GM21367 (cell line): Measurements from ENCODE around the gene SOD2.
"Not testable (repeated sequence)": the region's sequence is repeated elsewhere in the genome, so short reads cannot be mapped to it uniquely, and the experiment has no call there.

Experiments used
- ATAC-seq: cut with Tn5 transposase; IDR thresholded peaks from one replicate; pipeline ENCODE4 v1.9.1; 2021; ENCODE audit not compliant: unreplicated experiment

The SOD2 gene

DNA sequence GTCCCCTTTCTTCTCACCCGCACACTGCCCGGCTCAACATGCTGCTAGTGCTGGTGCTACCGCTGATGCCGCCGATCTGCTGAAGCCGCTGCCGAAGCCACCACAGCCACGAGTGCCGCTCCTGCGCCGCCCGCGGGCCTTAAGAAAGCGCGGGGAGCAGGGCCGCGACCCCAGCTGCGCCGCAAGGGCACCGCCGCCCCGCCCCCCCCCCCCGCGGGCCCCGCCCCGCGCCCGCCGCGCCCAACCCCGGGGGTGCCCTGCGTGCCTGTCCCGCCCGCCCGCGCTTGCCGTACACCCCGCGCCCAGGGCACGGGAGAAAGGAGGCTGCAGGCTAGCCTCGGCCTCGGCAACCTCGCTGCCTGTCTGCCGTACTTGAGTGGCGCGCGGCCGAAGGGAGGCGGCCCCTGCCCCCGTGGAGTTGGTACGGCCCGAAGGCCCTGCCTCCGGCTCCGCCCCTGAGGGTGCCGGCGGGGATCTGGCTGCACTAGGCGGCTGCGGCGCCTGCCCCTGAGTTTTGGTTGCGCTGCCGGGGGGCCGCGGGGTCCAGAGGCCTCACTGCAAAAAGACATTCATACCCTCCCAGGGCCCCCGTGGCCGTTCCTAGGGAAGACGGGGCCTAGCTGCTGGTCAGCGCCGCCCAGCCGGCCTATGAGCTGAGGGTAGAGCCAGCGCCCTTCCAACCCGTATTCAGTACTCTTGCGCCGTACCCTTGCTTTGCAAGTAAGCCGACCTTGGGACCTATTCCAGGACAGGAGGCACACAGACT is at the start of gene SOD2:
SOD2 (minus strand) TSS at position 114 of the 766 bp plus-strand sequence; CDS start at position 40, 74 bp downstream.
- ATAC-seq = peak; percentile 80

GRCh38 chr6:159742165-159742564 is 49.1 kb upstream of the SOD2 start:
- ATAC-seq = no peak

DNA sequence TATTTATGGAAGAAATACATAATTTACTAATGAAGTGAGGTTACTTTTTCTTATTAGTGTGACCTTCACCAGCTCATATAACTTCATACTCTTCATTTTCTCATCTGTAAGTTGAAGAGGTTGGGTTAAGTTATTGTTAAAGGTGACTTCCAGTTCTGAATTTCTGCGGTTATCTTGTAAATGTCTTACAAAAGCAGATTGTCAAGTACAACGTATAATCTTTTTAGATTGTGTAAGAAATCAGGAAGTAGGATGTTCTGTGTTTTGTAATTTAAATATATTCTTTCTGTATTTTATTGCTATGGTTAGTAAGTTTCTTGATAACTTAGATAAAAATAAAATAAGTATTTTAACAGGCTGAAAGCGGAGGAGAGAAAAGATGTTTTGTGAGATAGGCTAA is 46.3 kb upstream of the SOD2 start:
- no peak for ATAC-seq

- no peak for ATAC-seq
These were observed 43.9 kb upstream of the SOD2 start for GRCh38 chr6:159736908-159737307.

DNA sequence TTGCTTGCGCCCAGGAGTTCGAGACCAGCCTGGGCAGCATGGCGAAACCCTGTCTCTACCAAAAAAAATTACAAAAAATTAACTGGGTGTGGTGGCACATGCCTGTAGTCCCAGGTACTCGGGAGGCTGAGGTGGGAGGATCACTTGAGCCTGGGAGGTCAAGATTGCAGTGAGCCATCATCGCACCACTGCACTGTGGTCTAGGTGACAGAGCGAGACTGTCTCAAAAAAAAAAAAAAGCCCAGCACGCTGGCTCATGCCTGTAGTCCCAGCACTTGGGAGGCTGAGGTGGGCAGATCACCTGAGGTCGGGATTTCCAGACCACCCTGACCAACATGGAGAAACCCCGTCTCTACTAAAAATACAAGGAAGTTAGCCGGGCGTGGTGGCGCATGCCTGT is 40.4 kb upstream of the SOD2 start:
- ATAC-seq = not testable (repeated sequence)

DNA sequence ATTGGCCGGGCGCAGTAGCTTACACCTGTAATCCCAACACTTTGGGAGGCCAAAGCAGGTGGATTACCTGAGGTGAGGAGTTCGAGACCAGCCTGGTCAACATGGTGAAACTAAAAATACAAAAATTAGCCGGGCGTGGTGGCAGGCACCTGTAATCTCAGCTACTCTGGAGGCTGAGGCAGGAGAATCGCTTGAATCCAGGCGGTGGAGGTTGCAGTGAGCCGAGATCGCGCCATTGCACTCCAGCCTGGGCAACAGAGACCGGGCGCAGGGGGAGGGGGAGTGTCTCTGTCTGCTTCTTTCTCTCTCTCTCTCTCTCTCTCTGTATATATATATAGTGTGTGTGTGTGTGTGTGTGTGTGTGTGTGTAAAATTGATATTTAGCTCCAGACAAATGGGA is 39.5 kb upstream of the SOD2 start:
- not testable (repeated sequence) for ATAC-seq

GRCh38 chr6:159730332-159730676 is 37.3 kb upstream of the SOD2 start:
- no peak for ATAC-seq

DNA sequence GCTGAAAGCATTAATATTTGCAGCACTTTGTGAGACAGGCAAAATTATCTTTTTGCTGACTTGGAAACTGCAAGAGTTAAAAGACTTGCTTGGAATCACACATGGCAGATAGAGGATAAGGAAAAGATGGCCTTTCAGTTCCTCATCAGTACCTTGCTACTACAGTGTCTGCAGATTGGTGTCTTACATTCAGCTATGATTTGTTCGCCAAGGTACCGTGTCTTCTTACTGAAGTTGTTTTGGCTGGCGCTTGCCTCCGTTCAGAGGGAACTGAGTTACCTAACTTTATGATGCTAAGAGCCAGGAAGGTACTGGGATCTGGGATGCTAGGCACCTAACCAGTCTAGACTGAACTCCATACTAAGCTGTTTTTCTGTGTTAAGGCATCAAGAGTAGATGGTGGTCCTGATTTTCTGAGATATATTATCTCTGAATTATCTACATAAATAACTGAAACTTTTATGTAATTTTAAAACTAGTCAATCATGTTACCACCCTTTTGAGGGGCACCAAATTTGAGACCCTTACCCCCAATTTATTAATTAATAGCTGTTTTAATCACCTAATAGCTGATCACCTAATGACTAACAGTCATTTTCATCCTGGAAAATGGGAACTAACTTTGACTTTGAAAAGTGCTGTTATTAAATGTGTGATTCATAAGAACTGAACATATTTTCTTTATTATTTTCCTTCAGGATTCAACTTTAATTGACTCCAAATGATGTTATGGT is 36.7 kb upstream of the SOD2 start:
- ATAC-seq = peak; percentile 23

DNA sequence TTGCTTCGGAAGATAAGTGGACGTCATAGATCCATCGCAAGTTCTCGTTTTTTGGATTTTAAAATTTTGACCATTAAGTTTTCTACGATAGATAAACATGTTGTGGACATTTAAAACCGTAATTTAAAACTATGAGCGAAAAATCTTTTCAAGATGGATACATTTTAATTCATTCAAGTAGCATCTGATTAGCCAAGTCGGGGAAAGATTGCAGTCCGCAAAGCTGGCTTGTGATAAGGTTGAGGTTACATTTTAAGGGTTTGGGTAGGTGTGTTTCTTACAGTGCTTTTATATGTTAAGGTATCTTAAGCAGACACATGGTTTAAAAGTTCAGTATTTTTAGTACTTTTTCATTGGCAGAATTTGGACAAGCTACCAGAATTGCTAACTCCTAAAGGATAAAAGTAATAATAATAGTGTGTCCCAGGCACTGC is 35.5 kb upstream of the SOD2 start:
- ATAC-seq = no peak

- peak; percentile 22 for ATAC-seq
These were observed 34.8 kb upstream of the SOD2 start for GRCh38 chr6:159727717-159728445.

GRCh38 chr6:159726918-159727716 is 34.1 kb upstream of the SOD2 start, which contains the start of gene WTAP:
Gene WTAP, plus strand, starts transcription at chr6:159727506. Its CDS starts 8,760 bp downstream, at chr6:159736266.
- peak; percentile 73 for ATAC-seq

DNA sequence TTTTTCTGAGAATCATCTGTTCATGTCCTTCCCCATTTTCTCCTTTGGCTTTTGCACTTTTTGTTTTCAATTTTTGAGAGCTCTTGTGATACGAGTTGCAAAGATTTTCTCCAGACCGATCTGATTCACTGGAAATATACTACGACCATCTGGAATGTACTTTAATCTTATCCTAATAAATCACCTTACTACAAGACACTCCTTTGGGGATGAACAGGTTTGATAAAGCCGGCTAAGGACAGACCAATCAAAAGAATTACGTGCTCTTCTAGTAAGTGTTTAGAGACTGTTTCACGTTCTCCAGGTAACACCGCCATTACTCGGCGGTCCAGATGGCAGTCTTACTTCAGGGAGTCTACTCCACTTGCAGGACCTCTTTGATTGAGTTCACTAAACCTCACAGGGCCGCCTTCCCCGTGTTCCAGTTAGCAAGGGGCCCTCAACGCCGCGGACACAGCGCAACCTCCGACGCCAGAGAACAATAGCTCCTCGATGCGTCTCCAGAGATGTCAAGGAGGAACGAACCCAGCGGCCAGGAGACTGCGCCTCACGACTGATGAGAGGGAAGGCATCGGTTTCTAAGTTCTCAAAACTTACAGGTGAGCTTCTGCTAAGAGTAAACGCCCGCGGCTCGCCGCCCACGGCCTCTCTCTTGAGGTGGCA is 33.3 kb upstream of the SOD2 start:
- ATAC-seq = peak; percentile 11

DNA sequence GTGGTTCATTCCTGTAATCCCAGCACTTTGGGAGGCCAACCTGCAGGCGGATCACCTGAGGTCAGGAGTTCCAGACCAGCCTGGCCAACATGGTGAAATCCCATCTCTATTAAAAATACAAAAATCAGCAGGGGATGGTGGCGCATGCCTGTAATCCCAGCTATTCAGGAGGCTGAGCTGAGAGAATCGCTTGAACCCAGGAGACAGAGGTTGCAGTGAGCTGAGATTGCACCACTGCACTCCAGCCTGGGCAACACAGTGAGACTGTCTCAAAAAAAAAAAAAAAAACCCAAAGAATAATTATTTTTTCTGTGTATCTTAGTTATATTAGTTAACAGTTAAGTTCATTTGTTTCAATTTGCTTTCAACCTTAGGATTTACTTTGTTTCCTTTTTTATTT is 32.2 kb upstream of the SOD2 start:
- not testable (repeated sequence) for ATAC-seq

GRCh38 chr6:159724778-159725177 is 31.7 kb upstream of the SOD2 start:
- ATAC-seq = no peak

DNA sequence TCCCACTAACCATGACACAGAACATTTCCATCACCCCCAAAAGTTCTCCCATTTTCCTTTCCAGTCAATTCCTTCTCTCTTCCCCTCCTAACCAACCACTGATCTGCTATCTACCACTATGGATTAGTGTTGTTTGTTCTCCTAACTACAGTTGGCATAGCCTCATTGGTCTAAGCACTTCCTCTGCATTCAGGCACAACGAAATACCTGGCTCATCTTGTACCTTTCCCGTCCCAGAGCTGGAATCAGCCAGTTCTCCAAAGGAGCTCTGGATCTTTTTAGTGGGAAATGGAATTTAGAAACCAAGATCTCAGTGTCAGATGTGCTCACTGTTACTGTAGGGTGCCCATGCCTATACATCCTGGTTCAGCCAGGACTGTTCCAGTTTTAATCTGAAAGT is 30.2 kb upstream of the SOD2 start:
- no peak for ATAC-seq

DNA sequence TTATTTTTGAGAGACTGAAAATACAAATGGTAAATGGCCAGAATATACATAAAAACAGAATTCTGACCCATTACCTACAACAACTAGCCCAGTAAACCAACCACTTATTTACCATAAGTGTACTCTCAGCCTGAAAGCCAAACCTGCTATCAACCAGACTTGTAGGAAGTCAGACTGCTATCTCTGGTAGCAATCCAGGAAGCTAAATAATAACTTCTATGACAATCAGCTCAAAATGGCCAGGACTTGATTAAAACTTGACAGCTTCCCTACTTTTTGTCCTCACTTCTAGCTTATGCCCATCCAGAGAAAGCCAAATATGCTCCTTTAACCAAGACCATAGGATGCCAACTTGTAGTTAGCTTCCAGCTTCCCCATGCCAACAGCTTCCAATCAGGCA is 29.6 kb upstream of the SOD2 start:
- ATAC-seq = no peak

GRCh38 chr6:159721981-159722380 is 28.9 kb upstream of the SOD2 start:
- not testable (repeated sequence) for ATAC-seq

- ATAC-seq = no peak
These were observed 27.7 kb upstream of the SOD2 start for GRCh38 chr6:159720708-159721107.

- no peak for ATAC-seq
These were observed 26.2 kb upstream of the SOD2 start for GRCh38 chr6:159719287-159719686.

DNA sequence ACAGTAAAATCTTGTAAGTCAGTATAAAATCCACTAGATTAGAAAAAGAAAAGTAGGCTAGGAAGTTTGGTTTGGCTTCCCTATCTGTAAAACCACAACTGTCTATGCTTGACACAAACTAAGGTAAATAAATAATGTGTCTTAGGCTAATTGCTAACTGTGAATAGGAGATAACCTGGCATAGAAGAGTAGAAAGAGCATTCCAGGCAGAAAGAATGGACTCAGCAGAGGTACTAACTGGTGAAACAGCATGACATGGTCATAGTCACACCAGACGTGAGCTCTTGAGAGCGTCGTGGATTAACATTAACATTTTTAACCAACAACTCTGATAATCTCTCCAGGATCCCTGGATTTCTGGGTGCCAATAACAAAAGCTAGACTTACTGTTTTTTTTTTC is 25.6 kb upstream of the SOD2 start:
- ATAC-seq = no peak
